ENCODE results near the gene BACE2.

GRCh38 chr21:41290106-41290799, 122.3 kb downstream of the BACE2 start:
- no peak for TF ChIP-seq CTCF (IDR thresholded peaks at IDR 0.05; ENCODE audit: insufficient read depth, low read length)
- TF ChIP-seq, protein P1, sequence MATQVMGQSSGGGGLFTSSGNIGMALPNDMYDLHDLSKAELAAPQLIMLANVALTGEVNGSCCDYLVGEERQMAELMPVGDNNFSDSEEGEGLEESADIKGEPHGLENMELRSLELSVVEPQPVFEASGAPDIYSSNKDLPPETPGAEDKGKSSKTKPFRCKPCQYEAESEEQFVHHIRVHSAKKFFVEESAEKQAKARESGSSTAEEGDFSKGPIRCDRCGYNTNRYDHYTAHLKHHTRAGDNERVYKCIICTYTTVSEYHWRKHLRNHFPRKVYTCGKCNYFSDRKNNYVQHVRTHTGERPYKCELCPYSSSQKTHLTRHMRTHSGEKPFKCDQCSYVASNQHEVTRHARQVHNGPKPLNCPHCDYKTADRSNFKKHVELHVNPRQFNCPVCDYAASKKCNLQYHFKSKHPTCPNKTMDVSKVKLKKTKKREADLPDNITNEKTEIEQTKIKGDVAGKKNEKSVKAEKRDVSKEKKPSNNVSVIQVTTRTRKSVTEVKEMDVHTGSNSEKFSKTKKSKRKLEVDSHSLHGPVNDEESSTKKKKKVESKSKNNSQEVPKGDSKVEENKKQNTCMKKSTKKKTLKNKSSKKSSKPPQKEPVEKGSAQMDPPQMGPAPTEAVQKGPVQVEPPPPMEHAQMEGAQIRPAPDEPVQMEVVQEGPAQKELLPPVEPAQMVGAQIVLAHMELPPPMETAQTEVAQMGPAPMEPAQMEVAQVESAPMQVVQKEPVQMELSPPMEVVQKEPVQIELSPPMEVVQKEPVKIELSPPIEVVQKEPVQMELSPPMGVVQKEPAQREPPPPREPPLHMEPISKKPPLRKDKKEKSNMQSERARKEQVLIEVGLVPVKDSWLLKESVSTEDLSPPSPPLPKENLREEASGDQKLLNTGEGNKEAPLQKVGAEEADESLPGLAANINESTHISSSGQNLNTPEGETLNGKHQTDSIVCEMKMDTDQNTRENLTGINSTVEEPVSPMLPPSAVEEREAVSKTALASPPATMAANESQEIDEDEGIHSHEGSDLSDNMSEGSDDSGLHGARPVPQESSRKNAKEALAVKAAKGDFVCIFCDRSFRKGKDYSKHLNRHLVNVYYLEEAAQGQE (IDR thresholded peaks at IDR 0.05; ENCODE audit: insufficient replicate concordance, low read depth) = no peak
